ENCODE measurements around the gene YES1.

Gene YES1

DNA sequence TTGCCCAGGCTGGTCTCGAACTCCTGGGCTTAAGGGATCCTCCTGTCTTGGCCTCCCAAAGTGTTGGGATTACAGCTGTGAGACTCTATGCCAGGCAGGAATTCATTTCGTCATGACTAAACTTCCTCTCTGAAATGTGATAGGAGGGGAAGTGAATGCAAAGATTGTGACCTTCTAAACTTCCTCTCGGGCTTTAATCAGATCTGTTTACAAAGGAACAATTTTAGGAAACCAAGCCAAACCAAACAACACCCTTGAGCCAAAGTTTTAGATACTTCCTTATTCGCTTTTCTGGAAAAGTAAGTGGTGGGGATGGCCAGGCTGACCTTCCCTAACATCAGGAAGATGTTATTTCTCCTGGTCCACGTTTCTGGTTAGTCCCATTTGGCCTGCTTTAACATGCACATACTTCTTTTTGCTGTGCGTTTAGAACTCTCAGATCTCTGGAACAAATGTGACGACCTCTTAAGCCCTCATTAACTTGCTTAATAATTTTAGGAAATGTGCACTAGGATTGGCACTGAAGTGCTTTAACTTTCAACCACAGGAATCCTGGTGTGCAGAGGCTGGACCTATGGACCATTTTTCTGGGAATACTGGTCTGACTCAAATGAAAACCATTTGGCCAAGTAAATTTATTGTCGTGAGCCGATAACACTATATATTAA lies 33.2 kb upstream of the YES1 start:
- DNase-seq (ENCODE audit: low read depth), result no peak
- H3K4me3 ChIP-seq (ENCODE audit: low read depth, low read length), result no peak overlapping the region
- no peak for TF ChIP-seq CTCF (IDR thresholded peaks at IDR 0.05; ENCODE audit: insufficient read depth, low read depth, low read length, missing control alignments)

GRCh38 chr18:841647-842370 lies 29.8 kb upstream of the YES1 start:
- TF ChIP-seq CTCF (IDR thresholded peaks at IDR 0.05; ENCODE audit: insufficient read depth, low read depth, low read length, missing control alignments), result no peak
- DNase-seq (ENCODE audit: low read depth), result no peak
- no peak overlapping the region for H3K4me3 ChIP-seq (ENCODE audit: low read depth, low read length)

- no peak for DNase-seq (ENCODE audit: low read depth)
- no peak for TF ChIP-seq CTCF (IDR thresholded peaks at IDR 0.05; ENCODE audit: insufficient read depth, low read depth, low read length, missing control alignments)
Observed at GRCh38 chr18:840516-840915, 28.5 kb upstream of the YES1 start.

GRCh38 chr18:840023-840408 lies 28.0 kb upstream of the YES1 start:
- TF ChIP-seq CTCF (IDR thresholded peaks at IDR 0.05; ENCODE audit: insufficient read depth, low read depth, low read length, missing control alignments), result no peak
- DNase-seq (ENCODE audit: low read depth), result no peak
- H3K4me3 ChIP-seq (ENCODE audit: low read depth, low read length), result no peak overlapping the region

More at GRCh38 chr18:840516-840915, 28.5 kb upstream of the YES1 start:
- no peak overlapping the region for H3K4me3 ChIP-seq (ENCODE audit: low read depth, low read length)

DNA sequence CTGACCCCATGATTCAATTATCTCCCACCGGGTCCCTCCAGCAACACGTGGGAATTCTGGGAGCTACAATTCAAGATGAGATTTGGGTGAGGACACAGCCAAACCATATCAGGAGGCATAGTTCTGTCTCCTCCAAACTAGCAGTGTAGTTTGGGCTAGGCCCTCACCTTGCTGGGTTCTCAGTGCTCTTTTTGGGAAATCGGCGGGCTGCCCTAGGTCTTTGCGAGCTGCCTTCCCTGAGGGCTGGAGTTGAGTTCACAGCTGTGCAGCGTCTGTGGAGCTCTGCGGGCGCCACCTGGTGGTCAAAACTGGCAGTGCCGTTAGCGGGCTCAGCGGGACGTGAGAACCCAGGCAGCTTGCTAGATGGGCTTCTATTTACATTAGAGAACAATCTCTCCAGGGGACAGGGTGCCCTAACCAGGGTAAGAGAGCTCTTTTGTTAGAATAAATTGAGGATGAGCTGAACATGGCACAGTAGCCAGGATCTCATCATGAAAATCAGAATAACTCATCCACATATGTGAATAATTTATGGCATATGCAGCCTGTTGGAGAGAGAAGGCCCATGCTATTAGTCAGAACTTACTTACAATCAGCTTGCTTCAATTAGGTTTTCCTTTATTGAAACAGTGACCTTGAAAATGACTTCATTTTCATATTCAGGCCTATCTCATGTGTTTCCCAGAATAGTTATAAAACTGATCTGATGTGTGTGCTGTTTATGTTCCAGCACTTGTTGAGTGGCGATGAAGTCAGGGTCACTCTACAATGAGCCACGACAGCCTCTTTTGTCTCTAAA lies 27.4 kb upstream of the YES1 start:
- DNase-seq (ENCODE audit: low read depth), result peak; percentile 83
- H3K4me3 ChIP-seq (ENCODE audit: low read depth, low read length), result no peak overlapping the region
- TF ChIP-seq CTCF (IDR thresholded peaks at IDR 0.05; ENCODE audit: insufficient read depth, low read depth, low read length, missing control alignments), result peak; percentile 97

GRCh38 chr18:837922-838321 lies 25.9 kb upstream of the YES1 start:
- no peak for TF ChIP-seq CTCF (IDR thresholded peaks at IDR 0.05; ENCODE audit: insufficient read depth, low read depth, low read length, missing control alignments)
- no peak overlapping the region for H3K4me3 ChIP-seq (ENCODE audit: low read depth, low read length)
- DNase-seq (ENCODE audit: low read depth), result no peak
